GM18502 (cell line): Measurements from ENCODE around the gene TBC1D24.
"Not testable (repeated sequence)": the region's sequence is repeated elsewhere in the genome, so short reads cannot be mapped to it uniquely, and the experiment has no call there.

Experiments
- ATAC-seq: cut with Tn5 transposase; IDR thresholded peaks from one replicate; pipeline ENCODE4 v1.9.1; 2021; ENCODE audit warnings: mild to moderate bottlenecking; ENCODE audit not compliant: unreplicated experiment, poor library complexity

Gene TBC1D24

GRCh38 chr16:2554709-2555425, 79.9 kb downstream of the TBC1D24 start:
- ATAC-seq: not testable (repeated sequence)
